Thoracic aorta (tissue), 2 donors: Measurements from ENCODE around the gene SETBP1. TPM values are rescaled to one million over a fixed set of nuclear protein-coding genes. Genes with fewer than 3 reads are reported as not detected.
A peak's percentile ranks its signal among the peaks of the same experiment; 100 is the strongest.

ENCODE experiments used
- ATAC-seq: fragments of 150-250 bp; one replicate; pipeline ENCODE4 v1.8.0; 2017; ENCODE audit warnings: low read depth; ENCODE audit not compliant: insufficient number of reproducible peaks, low FRiP score
- DNase-seq: peaks from one replicate; pipeline ENCODE4 v3.0.0-alpha.2; 2020; ENCODE audit warnings: low spot score
- H3K27ac ChIP-seq, 2 donors: fragments of 200-600 bp; sonication (generic); 1 replicate in 1 of 2; 2 replicates in 1 of 2; pipeline ENCODE4 v1.5.1; 2016; ENCODE audit warnings: mild to moderate bottlenecking in 2 of 2, moderate library complexity in 2 of 2
- H3K27me3 ChIP-seq: fragments of 200-600 bp; sonication (generic); replicated peaks from 2 replicates; pipeline ENCODE4 v1.6.0; 2016; ENCODE audit warnings: mild to moderate bottlenecking; ENCODE audit not compliant: insufficient read depth
- H3K36me3 ChIP-seq: fragments of 200-600 bp; sonication (generic); one replicate; pipeline ENCODE4 v1.5.1; 2016
- H3K4me1 ChIP-seq, 2 donors: fragments of 200-600 bp; sonication (generic); 1 replicate in 1 of 2; 2 replicates in 1 of 2; pipeline versions ENCODE4 v1.5.1 to v1.6.0; 2016; ENCODE audit warnings: low read depth in 2 of 2, mild to moderate bottlenecking in 1 of 2; ENCODE audit not compliant: control insufficient read depth in 1 of 2
- H3K4me3 ChIP-seq: fragments of 200-600 bp; sonication (generic); 2 replicates; pipeline ENCODE4 v1.5.1; 2016; ENCODE audit warnings: mild to moderate bottlenecking
- H3K9me3 ChIP-seq: fragments of 200-600 bp; sonication (generic); 2 replicates; pipeline ENCODE4 v1.5.1; 2016
- CTCF ChIP-seq: fragments of 200-600 bp; sonication (generic); IDR thresholded peaks from one replicate; pipeline ENCODE4 v1.5.1; 2019; ENCODE audit warnings: antibody characterized with exemption
- total RNA-seq, 2 donors: library from RNA; depleted of rRNA; stranded (reverse); fragments of >200 nt; gene quantifications; one replicate each; pipeline versions ENCODE4 v1.1.0 to v1.2.3, GENCODE V29; 2016

The SETBP1 gene
- total RNA-seq, 2 donors from 2014 or later, result 39.3 to 50.2 TPM

DNA sequence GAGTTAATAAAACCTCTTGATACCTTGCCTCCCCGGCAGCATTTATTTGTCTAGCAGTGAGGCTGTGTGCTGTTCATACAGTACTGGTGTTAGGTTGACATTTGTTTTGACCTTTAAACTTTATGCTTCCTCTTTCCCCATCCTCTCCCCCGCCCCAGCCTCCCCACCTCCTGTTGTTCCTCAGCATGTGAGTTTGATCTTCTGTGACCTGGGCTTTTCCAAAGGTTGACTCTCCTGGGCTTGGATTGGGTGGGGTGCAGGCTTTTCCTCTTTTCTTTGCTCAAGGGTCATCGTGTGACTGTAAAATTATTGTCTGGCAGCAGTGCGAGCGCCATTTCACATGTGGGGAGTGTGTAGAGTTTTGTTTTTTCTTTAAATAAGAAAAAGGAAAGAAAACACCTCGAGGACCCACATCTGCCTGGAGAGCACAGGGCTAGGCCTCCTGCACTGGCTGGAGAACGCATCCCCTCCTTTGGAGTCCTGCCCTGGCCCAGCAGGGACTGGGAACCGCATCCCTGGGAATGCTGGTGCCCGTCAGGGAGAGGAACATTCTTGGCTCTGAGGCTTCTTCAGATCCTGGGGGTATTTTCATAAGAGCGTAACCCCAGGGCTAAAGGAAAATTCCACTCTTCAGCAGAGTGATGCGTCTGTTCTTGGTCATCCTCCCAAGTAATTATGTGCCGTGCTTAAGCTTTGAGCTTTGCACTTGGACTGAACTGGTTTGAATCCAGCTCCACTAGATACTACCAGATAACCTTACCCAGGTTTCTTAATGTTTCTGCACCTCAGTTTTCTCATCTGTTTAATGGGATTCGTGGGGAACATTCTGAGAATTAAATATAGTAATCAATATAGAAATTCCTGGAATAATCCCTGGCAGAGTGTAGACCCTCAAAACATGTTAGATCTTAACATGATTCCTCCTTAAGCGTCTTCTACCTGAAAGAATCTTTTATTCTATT, 91.5 kb downstream of the SETBP1 start:
- DNase-seq, result no peak
- TF ChIP-seq CTCF, result no peak
- H3K9me3 ChIP-seq, result no peaks in the 10 kb centered on the region
- no peak overlapping the region for H3K4me3 ChIP-seq
- no peak for ATAC-seq
- H3K27ac ChIP-seq, result no peak overlapping the region
- H3K27me3 ChIP-seq, result no peaks in the 10 kb centered on the region
- H3K36me3 ChIP-seq, result no peaks in the 10 kb centered on the region
- H3K4me1 ChIP-seq, result peaks cover 0 to 27% of the 10 kb centered on the region in 2 donors

GRCh38 chr18:44773640-44774155, 93.0 kb downstream of the SETBP1 start:
- H3K27me3 ChIP-seq, result no peaks in the 10 kb centered on the region
- DNase-seq (no peak), ATAC-seq (no peak)
- TF ChIP-seq CTCF, result no peak
- no peak overlapping the region for H3K27ac ChIP-seq
- H3K4me1 ChIP-seq, result peaks cover 11 to 42% of the 10 kb centered on the region in 2 donors
- H3K36me3 ChIP-seq, result no peaks in the 10 kb centered on the region
- no peak overlapping the region for H3K4me3 ChIP-seq
- H3K9me3 ChIP-seq, result no peaks in the 10 kb centered on the region

GRCh38 chr18:44774191-44774590, 93.5 kb downstream of the SETBP1 start:
- H3K36me3 ChIP-seq, result no peaks in the 10 kb centered on the region
- H3K27ac ChIP-seq, result no peak overlapping the region
- DNase-seq, result no peak
- no peaks in the 10 kb centered on the region for H3K9me3 ChIP-seq
- no peak overlapping the region for H3K4me3 ChIP-seq
- peaks cover 12 to 47% of the 10 kb centered on the region in 2 donors for H3K4me1 ChIP-seq
- ATAC-seq, result no peak
- no peaks in the 10 kb centered on the region for H3K27me3 ChIP-seq
- no peak for TF ChIP-seq CTCF

GRCh38 chr18:44777457-44778192, 96.9 kb downstream of the SETBP1 start:
- TF ChIP-seq CTCF, result no peak
- DNase-seq (no peak), ATAC-seq (no peak)
- Histone ChIP-seq H3K9me3 (no peaks in the 10 kb centered on the region), H3K36me3 (no peaks in the 10 kb centered on the region), H3K27me3 (no peaks in the 10 kb centered on the region), H3K4me1 (peaks cover 15 to 65% of the 10 kb centered on the region in 2 donors), H3K27ac (peak overlapping the region; percentile 54 to 64), H3K4me3 (peak overlapping the region; percentile 26)

- no peaks in the 10 kb centered on the region for H3K36me3 ChIP-seq
- no peak for DNase-seq
- peaks cover 15 to 65% of the 10 kb centered on the region in 2 donors for H3K4me1 ChIP-seq
- no peak for ATAC-seq
- H3K4me3 ChIP-seq, result no peak overlapping the region
- peak overlapping the region in 1 of 2 donors; percentile 54 for H3K27ac ChIP-seq
- H3K9me3 ChIP-seq, result no peaks in the 10 kb centered on the region
- no peak for TF ChIP-seq CTCF
- no peaks in the 10 kb centered on the region for H3K27me3 ChIP-seq
These were observed 98.1 kb downstream of the SETBP1 start for GRCh38 chr18:44778788-44779187.
